NB4 (cell line): Measurements from ENCODE around the gene SSTR1.

Experiments
- DNase-seq: peaks from one replicate; pipeline ENCODE4 v3.0.0; 2010; ENCODE audit warnings: low read depth
- H3K4me3 ChIP-seq: one replicate; pipeline ENCODE4 v1.5.1; 2011; ENCODE audit warnings: mild to moderate bottlenecking, low read depth, low read length, moderate library complexity
- CTCF ChIP-seq: IDR thresholded peaks from one replicate; pipeline ENCODE4 v1.5.1; 2012; ENCODE audit warnings: low read depth, low read length
- MAX ChIP-seq: IDR thresholded peaks from 2 replicates; pipeline ENCODE4 v1.6.1; 2011; ENCODE audit warnings: low read depth, low read length
- MYC ChIP-seq: IDR thresholded peaks from 2 replicates; pipeline ENCODE4 v1.6.1; 2011; ENCODE audit warnings: low read depth, low read length
- POLR2A ChIP-seq: IDR thresholded peaks from 2 replicates; pipeline ENCODE4 v1.6.1; 2011; ENCODE audit warnings: mild to moderate bottlenecking; ENCODE audit not compliant: insufficient read length; ENCODE audit errors: extremely low read depth

Gene SSTR1

DNA sequence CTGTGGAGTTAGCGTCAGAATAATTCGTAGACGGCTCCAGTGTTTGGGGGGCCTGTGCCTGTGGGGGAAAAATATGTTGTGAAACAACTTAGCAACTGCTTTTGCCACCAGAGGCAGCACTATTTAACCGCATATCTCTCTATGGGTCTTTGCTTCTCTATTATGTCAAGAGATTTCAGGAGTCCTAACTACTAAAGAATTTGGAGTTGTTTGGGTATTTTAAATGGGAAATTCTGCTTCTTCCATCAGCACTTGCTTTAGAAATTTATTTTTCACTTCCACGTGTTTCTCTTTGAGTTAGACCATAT is 48.8 kb downstream of the SSTR1 start:
- H3K4me3 ChIP-seq, result no peak overlapping the region
- no peak for DNase-seq
- TF ChIP-seq POLR2A (no peak), MAX (no peak), MYC (no peak), CTCF (no peak)

- no peak overlapping the region for H3K4me3 ChIP-seq
- no peak for DNase-seq
- no peak for TF ChIP-seq MAX
- TF ChIP-seq POLR2A, result no peak
- TF ChIP-seq MYC, result no peak
- no peak for TF ChIP-seq CTCF
Observed at GRCh38 chr14:38257507-38257906, 49.8 kb downstream of the SSTR1 start.

- DNase-seq, result peak; percentile 14
- TF ChIP-seq POLR2A, result no peak
- no peak for TF ChIP-seq CTCF
- TF ChIP-seq MYC, result no peak
- no peak for TF ChIP-seq MAX
Observed at GRCh38 chr14:38261620-38262019, 53.9 kb downstream of the SSTR1 start.

More at GRCh38 chr14:38261620-38262019, 53.9 kb downstream of the SSTR1 start:
- no peak overlapping the region for H3K4me3 ChIP-seq
